ENCODE measurements around the gene CACNA2D2. TPM values are rescaled to one million over a fixed set of nuclear protein-coding genes. Genes with fewer than 3 reads are reported as not detected.

Gene CACNA2D2
- total RNA-seq, 1 experiment from 2014 or later = 22.0 TPM

DNA sequence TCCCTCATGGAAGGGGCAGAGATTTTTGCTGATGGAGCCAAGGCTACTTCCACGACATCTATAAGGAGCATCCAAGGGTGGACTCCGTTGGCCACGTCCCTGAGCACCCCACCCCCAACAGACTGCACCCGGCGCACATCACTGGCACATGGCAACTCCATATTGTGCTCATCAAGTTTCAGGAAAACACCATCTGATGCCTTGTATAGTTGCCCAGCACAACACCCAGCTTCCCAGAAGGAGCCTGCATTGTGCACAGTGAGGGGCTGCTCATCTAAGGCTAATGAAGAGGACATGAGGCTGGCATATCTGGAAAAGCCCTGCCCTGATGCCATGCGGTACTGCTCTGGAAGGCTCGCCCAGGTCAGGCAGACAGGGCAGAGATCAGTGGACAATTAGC, 15.0 kb upstream of the CACNA2D2 start (continued):
- no peak for TF ChIP-seq ARID4B (CRISPR knock-in tag; IDR thresholded peaks at IDR 0.05; ENCODE audit: borderline replicate concordance)

- no peaks in the 10 kb centered on the region for H3K36me3 Mint-ChIP-seq
- H3K27me3 Mint-ChIP-seq (ENCODE audit: low read depth) = peaks cover 10% of the 10 kb centered on the region
- no peak for TF ChIP-seq ZSCAN18 (CRISPR knock-in tag; IDR thresholded peaks at IDR 0.05)
- no peak for TF ChIP-seq TP53 (CRISPR knock-in tag; IDR thresholded peaks at IDR 0.05)
- no peak for TF ChIP-seq GRHL2 (CRISPR knock-in tag; IDR thresholded peaks at IDR 0.05; ENCODE audit: insufficient replicate concordance, severe bottlenecking)
- TF ChIP-seq, protein P1, sequence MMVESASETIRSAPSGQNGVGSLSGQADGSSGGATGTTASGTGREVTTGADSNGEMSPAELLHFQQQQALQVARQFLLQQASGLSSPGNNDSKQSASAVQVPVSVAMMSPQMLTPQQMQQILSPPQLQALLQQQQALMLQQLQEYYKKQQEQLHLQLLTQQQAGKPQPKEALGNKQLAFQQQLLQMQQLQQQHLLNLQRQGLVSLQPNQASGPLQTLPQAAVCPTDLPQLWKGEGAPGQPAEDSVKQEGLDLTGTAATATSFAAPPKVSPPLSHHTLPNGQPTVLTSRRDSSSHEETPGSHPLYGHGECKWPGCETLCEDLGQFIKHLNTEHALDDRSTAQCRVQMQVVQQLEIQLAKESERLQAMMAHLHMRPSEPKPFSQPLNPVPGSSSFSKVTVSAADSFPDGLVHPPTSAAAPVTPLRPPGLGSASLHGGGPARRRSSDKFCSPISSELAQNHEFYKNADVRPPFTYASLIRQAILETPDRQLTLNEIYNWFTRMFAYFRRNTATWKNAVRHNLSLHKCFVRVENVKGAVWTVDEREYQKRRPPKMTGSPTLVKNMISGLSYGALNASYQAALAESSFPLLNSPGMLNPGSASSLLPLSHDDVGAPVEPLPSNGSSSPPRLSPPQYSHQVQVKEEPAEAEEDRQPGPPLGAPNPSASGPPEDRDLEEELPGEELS (CRISPR knock-in tag; IDR thresholded peaks at IDR 0.05) = no peak
- no peak for TF ChIP-seq NFE2L1 (CRISPR knock-in tag; IDR thresholded peaks at IDR 0.05)
- peaks cover 73% of the 10 kb centered on the region for H3K4me1 Mint-ChIP-seq
- no peak overlapping the region for H3K4me3 Mint-ChIP-seq
- H3K27ac Mint-ChIP-seq = no peak overlapping the region
- POLR2A ChIA-PET = interaction anchor here (0.7 kb wide), 1 partner anchor 51 kb away, joined by 4 read pairs; no protein-coding TSS in a partner anchor
- H3K9me3 Mint-ChIP-seq = no peaks in the 10 kb centered on the region
- DNase-seq (ENCODE audit: low spot score) (no peak), ATAC-seq (no peak)
- CTCF ChIA-PET = interaction anchor here (0.6 to 5.4 kb wide), 7 partner anchors 8 to 177 kb away, joined by 3 to 42 read pairs (median 3); partner anchors contain the start of gene RASSF1
Observed at GRCh38 chr3:50517721-50518206, 14.3 kb upstream of the CACNA2D2 start.

GRCh38 chr3:50516440-50516871, 13.0 kb upstream of the CACNA2D2 start:
- Mint-ChIP-seq H3K36me3 (no peaks in the 10 kb centered on the region), H3K27ac (peak overlapping the region; percentile 87; the same call in 1 of the 2 replicates), H3K4me3 (peak overlapping the region; percentile 33), H3K4me1 (peaks cover 63% of the 10 kb centered on the region), H3K27me3 (ENCODE audit: low read depth) (peaks cover 10% of the 10 kb centered on the region), H3K9me3 (no peaks in the 10 kb centered on the region)
- POLR2A ChIA-PET = no interaction called here
- ATAC-seq (peak; percentile 42), DNase-seq (ENCODE audit: low spot score) (peak; percentile 51)
- CTCF ChIA-PET = interaction anchor here (0.5 to 5.4 kb wide), 12 partner anchors 13 to 170 kb away, joined by 3 to 42 read pairs (median 4); partner anchors contain the start of genes CACNA2D2 and HEMK1
- TF ChIP-seq NFATC4 (CRISPR knock-in tag; IDR thresholded peaks at IDR 0.05) (no peak), SOX15 (CRISPR knock-in tag; IDR thresholded peaks at IDR 0.05) (no peak), ZNF317 (CRISPR knock-in tag; IDR thresholded peaks at IDR 0.05; ENCODE audit: borderline replicate concordance, low read depth) (no peak), NR1H2 (CRISPR knock-in tag; IDR thresholded peaks at IDR 0.05) (no peak), ZNF416 (CRISPR knock-in tag; IDR thresholded peaks at IDR 0.05) (no peak), ZNF219 (CRISPR knock-in tag; IDR thresholded peaks at IDR 0.05; ENCODE audit: borderline replicate concordance) (no peak), FOXJ3 (CRISPR knock-in tag; IDR thresholded peaks at IDR 0.05; ENCODE audit: borderline replicate concordance) (no peak), ERG (CRISPR knock-in tag; IDR thresholded peaks at IDR 0.05) (no peak), E2F5 (CRISPR knock-in tag; IDR thresholded peaks at IDR 0.05) (no peak), USF1 (CRISPR knock-in tag; IDR thresholded peaks at IDR 0.05) (no peak)
- TF ChIP-seq, protein P2, sequence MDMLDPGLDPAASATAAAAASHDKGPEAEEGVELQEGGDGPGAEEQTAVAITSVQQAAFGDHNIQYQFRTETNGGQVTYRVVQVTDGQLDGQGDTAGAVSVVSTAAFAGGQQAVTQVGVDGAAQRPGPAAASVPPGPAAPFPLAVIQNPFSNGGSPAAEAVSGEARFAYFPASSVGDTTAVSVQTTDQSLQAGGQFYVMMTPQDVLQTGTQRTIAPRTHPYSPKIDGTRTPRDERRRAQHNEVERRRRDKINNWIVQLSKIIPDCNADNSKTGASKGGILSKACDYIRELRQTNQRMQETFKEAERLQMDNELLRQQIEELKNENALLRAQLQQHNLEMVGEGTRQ (CRISPR knock-in tag; IDR thresholded peaks at IDR 0.05) = no peak
